Stimulated activated CD4-positive, alpha-beta T cell treated with anti-CD3 and anti-CD28 coated beads, Interleukin-2, amount 100 ng/mL, for 48 hours (primary cell): ENCODE results near the gene GHRH.

Experiments
- DNase-seq, 2 donors: peaks; one replicate each; pipeline ENCODE4 v3.0.0-alpha.2; 2020

The GHRH gene

DNA sequence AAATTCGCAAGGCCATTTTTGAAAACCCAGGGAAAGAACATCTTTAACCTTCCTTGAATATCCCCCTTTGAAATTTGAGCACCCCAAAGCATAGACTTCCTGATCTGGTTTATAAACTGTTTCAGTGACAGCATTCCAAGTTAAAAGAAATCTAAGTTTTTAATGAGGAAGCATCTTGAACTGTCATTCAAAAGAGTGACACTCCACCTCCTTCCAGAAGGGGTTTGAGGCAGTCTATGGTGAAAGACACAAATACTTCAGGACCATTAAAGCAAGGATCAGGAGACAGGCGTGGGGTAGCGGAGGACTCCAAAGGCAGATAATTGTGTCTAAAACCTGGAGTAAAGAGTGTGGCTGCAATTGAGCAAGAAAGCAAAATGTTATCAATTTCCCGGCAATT is 691 bp downstream of the GHRH start:
- no peak for DNase-seq

DNA sequence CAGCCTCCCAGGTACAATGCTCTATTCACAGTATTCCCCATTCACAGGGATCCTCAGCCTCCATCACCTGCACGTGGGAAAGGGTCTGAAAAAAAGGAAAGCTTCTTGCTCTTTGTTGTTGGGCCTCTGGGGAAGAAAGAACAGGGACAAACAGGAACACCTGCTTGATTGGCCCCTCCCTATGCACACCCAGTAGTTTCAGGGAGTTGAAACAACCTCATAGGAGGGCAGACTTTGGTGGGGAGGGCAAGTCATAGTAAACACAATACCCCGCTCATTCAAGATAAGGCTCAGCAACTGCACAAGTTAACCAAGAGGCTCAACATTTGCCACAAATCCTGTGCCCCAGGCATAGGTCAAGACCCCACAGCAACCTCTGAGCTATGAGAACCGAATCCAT is 1.7 kb downstream of the GHRH start:
- DNase-seq = no peak

DNA sequence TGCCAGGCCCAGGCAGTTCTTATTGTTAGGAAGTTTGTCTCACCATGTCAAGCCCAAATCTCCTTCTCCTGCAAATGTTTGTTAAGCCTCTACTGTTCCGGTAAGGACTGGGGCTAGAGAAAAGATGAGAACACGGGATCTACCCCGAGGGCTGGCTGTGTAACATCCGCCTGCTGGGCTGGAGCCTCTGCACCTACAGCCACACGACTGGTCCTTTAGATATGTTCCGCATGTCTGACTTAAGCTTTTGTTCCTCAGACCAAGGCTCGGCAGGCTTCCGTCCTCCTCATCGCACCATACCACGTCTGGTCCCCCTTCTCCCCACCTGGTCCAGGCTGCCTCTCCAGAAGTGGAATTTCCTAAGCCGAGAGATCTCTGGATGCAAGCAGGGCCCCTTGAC is 2.6 kb downstream of the GHRH start:
- DNase-seq = no peak

DNA sequence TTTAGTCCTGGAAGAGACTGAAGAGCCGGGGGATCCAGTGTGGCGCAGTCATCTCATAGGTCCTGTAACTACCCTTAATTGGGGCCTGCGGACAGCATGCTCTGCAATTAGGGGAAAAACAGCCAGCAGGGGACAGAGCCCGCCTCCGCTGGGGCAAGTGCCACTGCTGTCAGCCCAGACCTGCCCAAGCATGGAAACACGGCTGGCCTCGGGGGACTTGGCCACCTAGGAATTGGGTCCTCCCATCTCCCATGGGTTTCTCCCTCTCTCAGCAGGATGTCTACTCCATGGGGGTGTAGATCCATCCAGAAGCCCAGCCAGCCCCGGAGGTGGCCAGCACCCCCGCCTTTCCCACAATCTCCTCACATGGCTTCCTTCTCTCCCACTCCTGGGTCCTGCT is 3.6 kb downstream of the GHRH start:
- DNase-seq = no peak

DNA sequence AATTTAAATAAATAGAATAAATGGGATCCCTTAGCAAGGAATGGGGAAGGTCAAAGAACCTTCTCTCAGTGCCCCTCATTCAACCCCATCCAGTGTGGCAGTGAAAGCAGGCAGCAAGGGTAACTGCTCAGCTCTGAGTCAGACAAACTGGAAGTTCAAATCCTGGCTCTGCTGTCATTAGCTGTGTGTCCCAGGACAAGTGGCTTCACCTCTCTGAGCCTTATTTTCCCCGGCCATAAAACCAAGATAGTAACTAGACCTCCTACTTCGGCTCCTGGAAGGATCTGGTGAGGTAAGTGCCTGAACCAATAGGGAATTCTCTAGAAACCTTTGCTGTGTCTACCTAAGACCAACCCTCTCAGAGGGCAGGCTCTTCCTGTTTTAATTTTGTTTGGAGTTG is 4.1 kb downstream of the GHRH start:
- DNase-seq = no peak

DNA sequence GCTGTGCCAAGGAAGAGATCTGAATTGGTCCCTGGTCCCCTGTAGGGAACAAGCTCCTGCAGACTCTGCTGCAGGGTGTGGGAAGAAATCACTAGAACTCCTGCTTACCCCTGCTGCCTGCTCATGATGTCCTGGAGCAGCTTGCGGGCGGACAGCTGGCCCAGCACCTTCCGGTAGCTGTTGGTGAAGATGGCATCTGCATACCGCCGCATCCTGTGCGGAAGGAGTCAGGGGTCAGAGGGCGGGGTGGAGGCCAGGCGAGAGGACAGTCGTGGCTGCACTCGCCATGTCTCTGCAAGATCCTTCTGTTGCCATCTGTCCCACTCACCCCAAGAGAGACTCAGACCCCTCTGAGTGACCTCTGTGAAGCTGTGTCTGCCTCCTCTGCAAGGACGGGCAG is 5.3 kb downstream of the GHRH start:
- no peak for DNase-seq

DNA sequence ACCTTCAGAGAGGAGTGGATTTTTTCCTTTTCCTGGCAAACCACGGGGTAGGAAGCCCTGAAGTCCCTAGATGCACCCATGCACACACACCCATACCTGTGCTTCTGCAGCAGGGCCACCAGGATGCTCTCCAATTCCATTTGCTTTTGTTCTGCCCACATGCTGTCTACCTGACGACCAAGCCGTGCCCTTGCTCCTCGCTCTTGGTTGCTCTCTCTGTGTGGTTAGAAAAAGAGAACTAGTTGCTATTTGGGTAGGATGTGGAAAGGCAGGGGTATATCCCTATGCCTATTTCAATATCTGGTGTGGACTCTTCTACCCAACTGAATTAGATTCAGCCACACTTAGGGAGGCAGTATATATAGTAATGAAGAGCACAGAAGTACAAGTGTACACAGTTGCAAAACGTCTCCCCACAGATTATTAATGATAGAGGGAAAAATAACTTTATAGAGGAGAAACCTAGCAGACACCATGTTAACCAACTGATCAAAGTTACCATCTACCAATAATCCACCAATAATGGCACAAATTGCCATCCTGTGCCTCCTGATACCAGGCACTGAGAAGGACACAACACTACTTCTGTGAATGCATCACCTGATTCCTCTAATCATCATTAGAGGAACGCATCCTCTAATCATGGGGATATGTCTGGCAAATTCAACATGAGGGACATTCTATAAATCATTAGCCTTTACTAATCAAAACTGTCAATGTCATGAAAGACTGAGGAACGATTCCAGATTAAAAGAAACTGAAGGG is 7.3 kb downstream of the GHRH start:
- DNase-seq = no peak

DNA sequence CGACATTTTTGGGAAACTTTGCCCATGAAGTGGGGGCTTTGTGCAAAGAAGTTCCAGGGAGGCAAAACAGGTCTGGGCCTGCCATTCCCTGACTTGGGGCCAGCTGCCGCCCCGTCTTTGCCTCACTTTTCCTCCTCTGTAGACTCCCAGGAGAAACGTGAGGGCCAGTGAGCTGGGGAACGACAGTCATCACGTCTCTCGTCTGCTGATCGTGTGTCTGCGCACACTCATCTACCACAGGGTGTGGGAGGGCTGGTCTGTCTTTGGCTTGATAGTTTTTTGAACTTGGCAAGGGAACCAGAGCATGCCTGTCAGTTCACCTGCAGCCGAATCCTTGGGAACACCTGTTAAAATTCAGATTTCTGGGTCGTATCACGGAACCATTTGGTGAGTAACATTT is 8.5 kb downstream of the GHRH start:
- no peak for DNase-seq

DNA sequence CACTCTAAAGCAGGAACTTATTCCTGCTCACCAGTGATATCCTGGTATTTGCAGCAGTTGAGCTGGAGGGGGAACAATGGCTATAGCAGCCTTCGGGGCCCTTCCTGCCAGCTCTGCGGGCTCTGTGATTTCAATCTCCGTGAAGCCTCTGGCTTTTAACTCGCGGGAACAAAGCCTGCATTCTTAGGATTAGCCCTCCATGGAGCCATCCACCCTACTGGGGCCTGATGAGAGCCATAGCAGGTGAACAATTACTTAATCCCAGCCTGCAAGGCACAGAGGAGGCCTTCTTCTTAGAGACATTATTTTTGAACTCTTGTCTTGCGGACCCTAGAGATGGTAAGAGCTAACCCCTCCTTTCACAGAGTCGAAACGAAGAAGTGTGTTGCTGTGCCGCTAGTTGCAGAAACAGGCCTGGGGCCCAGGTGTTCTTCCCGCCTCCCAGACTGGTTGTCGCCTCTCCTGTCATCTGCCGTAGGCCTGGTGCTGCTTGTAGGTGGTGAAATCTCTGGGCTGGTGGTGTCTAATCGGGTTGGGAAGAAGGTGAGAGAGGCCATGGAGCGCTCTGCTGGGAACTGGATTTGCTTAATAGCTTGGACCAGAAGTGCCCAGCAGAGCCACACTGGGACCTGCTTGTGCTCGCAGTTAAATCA is 9.7 kb downstream of the GHRH start:
- no peak for DNase-seq

DNA sequence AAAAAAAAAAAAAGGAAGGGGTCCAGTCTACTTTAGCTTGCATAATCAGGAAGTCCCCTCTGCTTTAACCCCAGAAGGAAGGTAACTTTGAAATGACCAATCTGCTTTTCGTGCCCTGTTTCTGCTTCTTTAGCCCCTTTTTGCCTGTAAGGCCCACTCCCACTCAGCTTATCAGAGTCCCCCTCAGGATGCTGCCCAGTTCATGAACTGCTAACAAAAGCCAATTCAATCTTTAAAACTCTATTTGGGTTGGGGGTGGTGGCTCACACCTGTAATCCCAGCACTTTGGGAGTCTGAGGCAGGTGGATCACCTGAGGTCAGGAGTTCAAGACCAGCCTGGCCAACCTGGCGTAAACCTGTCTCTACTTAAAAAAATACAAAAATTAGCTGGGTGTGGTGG is 12.3 kb downstream of the GHRH start:
- no peak for DNase-seq

DNA sequence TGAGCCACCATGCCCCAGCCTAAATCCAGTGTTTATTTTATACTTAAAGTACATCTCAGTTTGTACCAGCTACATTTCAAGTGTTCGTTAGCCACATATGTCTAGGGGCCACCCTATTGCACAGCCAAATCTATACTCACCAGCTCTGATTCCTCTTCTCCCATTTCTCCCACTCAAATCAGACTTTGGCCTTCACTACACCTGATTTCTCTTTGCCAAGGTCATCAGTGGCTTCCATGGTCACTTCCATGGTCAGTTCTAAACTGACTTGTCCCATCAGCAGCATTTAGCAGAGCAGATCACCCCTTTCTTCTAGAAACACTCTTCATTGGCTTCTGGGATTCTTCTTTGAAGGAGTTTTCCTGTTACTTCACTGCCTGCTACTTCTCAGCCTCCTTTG is 14.1 kb downstream of the GHRH start:
- no peak for DNase-seq

DNA sequence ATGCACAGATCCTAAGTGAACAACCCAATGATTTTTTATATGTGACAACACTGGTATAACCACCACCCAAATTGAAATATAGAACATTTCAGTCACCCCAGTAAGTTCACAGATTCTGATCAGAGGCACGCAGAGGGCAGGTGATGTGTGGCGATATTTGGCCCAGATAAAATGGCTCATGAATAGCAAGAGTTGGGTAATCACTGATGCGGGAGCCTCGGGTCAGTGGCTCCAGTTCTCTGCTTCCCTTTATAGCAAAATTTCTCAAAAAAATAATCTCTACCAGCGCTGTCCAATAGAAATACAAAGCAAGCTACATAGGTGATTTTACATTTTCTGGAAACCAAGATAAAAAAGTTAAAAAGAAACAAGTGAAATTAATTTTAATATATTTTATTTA is 14.9 kb downstream of the GHRH start:
- no peak for DNase-seq

DNA sequence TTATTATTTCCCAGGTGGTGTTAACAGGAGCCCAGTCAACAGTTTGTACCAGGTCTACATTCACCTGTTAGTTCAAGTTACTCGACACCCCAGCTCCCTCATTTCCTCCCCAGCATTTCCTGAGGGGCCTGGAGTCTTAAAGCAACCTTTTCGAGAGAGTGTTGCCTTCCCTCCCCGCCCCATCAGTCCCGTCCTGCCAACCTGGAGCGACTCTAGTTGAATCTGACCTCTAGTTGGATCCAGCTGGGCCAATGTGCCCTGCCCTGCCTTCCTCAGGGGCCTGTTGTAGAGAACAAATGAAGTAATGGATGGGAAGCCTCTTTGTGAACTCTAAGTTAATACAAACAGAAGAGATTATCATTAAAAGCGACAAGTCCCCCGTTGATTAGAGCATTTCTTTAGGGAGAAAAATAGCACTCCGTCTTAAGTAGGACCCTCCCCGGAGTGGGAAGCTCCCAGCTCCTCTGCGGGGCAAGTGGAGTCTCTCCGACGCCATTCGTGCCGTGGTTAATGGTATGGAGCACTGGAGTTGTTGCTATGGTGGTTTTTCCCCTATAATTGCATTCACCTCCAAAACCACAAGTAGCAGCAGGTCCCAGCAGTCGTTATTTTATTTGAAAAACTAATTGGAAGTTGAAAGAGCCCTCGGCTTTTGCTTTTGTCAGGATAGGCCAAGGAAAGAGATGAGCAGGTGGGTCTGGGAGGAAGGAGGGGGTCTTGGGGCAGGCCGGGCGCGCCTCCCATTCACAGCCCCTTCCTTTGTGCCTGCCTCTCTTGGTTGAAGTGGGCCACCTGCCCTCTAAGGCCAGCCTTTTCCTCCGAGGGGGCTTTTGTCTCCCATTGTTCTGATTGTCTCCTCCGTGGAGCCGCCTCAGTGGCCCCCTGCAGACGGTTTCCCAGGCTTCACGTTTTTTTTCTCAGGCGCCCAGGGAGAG is 16.1 kb downstream of the GHRH start:
- no peak for DNase-seq

DNA sequence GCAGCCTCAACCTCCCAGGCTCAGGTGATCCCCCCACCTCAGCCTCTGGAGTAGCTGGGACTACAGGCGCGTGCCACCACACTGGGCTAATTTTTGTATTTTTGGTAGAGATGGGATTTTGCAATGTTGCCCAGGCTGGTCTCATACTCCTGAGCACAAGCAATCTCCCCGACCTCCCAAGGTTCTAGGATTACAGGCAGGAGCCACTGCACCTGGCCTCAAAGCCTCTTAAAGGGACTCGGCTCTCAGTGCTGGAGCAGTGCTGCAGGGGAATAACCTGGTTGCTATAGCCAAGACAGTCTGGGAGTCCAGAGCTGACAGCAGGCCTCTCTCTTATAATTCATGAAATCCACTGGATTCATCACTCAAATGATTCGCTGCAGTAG is 17.0 kb downstream of the GHRH start:
- DNase-seq = no peak

DNA sequence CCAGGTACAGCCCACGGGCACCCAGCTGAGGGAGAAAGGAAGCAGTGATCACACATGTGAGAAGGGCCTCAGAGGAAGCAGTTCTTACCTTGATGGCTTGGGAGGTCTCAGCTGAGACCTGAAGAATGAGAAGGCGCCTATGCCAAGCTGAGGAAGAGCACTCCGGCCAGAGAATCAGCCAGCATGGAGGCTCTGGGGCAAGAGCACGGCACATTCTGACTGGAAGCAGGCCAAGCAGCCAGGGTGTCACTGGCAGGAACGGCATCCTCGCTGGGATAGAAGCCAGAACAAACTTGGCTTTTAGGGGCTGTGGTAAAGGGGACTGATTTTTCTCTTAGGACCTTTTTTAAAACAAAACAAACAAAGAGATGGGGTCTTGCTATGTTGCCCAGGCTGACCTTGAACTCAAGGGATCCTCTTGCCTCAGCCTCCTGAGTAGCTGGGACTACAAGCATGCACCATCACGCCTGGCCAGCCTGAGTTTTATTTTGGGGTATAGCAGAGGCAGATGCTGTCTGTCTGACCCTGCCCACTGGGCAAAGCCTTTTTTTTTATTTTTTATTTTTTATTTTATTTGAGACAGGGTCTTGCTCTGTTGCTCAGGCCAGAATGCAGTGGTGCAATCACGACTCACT is 17.6 kb downstream of the GHRH start:
- DNase-seq = no peak

DNA sequence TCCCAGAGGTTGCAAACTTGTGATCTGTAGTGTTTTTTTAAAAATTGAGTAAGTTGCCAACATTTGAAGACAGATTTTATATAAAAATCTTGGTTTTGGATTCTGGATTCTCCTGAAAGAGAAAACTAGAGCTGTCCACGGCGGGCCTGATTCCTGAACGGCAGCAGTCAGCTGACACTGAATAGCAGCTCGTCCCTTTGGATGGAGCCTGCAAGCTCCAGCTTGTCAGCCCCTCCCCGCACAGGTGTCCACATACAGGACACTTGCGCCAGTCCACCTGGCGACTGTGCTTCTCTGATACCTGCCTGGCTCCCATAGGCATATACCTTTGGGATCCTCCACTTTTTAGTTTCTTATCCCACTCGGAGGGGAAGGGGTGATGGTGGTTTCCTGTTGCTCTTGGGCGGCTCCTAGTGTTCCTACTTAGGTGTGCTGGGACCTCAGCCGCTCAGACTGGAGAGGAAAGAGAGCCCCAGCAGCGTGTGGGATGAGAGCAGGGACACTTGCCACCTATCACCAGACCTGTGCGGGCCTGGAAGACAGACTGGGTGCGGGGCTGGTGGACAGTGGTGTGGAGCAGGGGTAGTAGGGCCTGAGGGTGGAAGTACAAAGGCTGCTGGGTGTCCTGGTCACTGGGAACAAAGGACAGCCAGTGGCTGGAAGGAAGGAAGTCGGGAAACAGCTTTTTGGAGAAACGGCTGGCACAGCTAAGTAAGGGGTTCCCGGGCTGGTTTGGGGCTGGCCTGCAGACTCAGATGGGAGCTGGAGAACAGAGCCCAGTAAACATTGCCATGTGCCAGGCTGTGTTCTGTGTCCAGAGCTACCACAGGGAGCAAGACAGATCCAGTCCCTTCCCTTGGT is 18.3 kb downstream of the GHRH start:
- no peak for DNase-seq

DNA sequence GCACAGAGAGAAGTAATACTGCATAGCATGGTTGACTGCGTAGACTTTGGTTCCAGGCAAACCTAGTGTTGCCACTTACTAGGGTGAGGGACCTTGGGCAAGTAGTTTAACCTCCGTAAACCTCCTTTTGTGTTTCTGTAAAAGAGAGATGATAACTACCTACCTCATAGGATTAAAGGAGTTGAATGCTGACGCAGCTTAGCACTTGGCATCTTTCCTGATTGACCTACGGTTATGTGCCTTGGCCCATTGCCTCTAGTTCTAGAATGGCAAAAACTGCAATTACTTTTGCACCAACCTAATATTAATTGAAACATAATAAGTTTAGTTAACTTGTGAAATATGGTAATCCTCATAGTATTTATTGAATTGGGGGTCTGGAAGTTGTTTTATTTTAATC is 19.1 kb downstream of the GHRH start:
- no peak for DNase-seq

DNA sequence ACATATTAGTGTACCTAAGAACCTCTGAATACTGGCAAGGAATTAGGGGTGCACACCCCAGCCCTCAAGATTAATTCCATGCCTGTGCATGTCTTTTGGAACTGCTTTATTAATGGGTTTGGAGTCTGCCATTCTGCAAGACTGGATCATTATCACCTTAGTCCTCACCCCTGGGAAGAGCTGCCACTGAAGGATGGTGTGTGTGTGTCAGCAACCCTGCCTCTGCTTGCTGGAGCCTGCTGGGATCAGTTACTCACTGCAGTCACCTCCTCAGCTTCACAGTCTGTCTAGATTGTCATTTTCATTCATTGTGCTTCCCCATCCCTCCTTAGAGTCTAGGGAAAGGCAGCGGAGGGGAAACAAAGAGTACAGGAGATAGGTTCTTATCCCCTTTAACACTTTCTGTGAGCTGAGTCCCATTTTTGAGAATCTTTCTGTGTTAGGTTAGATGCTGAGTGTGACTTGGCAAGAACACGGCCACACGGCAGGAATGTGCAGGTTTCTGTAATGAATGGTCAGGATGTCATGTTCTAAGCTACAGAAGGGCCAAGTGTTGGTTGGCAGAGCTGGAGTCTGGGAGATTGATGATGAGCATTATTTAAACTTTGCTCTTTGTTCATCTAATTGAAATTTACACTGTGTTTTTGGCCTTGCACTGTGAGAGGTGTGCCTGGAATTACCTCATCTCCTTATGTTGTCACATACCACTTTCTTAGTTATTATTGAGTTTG is 21.1 kb downstream of the GHRH start:
- DNase-seq = no peak

DNA sequence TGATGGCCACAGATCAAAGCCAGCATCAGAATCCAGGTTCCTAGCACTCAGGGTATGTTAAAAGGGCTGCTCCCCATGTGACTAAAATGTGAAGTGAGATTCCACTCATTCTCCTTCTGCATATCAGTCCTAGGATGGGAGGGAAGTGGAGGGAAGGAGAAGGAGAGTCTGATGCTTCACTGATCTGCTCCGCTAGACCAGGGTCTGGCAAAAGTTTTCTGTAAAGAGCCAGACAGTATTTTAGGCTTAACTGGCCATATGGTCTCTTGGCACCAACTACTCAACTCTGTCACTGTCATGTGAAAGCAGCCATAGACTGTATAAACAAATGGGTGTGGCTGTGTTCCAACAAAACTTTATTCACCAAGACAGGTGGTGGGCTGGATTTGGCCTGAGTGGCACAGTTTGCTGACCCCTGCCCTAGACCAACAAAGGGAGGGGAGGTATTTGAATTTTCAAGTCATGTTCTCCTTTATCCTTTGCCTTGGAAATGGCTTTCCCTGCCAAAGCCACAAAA is 22.6 kb downstream of the GHRH start:
- DNase-seq = no peak

DNA sequence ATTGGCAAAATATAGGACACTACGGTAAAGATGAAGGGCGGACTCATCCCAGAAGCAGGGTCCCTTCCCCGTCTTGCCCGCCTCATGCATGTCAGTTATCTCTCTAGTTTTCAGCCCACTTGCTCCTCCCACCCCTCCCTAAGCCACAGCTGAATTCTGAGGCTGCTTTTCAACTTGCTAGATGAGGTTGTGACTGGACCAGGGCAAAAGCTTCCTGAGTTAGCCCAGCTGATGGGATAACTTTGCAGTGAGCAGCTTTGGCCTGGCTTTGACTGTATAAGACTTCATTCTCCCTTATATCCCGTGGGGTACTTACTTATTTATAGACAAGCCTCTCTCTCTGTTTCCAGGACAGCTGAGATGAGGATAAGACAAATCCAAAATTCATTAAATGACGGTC is 23.2 kb downstream of the GHRH start:
- no peak for DNase-seq

DNA sequence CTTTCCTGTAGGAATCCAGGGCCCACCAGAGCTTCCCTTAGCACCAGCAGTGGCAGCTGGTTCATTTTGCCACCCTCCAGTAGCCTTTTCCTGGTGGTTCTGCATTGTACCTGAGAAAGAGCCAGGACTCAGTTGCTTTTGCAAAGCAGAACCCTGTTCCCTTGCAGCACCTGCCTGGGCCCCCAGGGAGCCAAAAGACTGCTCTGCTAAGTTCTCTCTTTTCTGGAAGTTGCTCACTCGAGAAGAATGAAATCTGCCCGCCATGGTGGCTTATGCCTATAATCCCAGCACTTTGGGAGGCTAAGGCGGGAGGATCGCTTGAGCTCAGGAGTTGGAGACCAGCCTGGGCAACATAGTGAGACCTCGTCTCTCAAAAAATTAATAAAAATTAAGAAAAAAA is 24.0 kb downstream of the GHRH start:
- DNase-seq = no peak
